Measurements from ENCODE around the gene ANP32E. TPM values are rescaled to one million over a fixed set of nuclear protein-coding genes. Genes with fewer than 3 reads are reported as not detected.

The ANP32E gene
- total and polyA plus RNA-seq, 2 of the 13 experiments (the other 11 are each of a cell fraction or from before 2014, with no cell fraction given) = 10.3 to 53.0 TPM

GRCh38 chr1:150256554-150257341 lies 20.8 kb upstream of the ANP32E start (continued):
- no peak for TF ChIP-seq ZSCAN29 (CRISPR knock-in tag; conservative IDR thresholded peaks at IDR 0.05)
- no peak for TF ChIP-seq ZFP36L2 (CRISPR knock-in tag; IDR thresholded peaks at IDR 0.05)
- TF ChIP-seq, protein P1, sequence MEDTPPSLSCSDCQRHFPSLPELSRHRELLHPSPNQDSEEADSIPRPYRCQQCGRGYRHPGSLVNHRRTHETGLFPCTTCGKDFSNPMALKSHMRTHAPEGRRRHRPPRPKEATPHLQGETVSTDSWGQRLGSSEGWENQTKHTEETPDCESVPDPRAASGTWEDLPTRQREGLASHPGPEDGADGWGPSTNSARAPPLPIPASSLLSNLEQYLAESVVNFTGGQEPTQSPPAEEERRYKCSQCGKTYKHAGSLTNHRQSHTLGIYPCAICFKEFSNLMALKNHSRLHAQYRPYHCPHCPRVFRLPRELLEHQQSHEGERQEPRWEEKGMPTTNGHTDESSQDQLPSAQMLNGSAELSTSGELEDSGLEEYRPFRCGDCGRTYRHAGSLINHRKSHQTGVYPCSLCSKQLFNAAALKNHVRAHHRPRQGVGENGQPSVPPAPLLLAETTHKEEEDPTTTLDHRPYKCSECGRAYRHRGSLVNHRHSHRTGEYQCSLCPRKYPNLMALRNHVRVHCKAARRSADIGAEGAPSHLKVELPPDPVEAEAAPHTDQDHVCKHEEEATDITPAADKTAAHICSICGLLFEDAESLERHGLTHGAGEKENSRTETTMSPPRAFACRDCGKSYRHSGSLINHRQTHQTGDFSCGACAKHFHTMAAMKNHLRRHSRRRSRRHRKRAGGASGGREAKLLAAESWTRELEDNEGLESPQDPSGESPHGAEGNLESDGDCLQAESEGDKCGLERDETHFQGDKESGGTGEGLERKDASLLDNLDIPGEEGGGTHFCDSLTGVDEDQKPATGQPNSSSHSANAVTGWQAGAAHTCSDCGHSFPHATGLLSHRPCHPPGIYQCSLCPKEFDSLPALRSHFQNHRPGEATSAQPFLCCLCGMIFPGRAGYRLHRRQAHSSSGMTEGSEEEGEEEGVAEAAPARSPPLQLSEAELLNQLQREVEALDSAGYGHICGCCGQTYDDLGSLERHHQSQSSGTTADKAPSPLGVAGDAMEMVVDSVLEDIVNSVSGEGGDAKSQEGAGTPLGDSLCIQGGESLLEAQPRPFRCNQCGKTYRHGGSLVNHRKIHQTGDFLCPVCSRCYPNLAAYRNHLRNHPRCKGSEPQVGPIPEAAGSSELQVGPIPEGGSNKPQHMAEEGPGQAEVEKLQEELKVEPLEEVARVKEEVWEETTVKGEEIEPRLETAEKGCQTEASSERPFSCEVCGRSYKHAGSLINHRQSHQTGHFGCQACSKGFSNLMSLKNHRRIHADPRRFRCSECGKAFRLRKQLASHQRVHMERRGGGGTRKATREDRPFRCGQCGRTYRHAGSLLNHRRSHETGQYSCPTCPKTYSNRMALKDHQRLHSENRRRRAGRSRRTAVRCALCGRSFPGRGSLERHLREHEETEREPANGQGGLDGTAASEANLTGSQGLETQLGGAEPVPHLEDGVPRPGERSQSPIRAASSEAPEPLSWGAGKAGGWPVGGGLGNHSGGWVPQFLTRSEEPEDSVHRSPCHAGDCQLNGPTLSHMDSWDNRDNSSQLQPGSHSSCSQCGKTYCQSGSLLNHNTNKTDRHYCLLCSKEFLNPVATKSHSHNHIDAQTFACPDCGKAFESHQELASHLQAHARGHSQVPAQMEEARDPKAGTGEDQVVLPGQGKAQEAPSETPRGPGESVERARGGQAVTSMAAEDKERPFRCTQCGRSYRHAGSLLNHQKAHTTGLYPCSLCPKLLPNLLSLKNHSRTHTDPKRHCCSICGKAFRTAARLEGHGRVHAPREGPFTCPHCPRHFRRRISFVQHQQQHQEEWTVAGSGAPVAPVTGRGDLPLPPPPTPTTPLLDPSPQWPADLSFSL (CRISPR knock-in tag; IDR thresholded peaks at IDR 0.05) = no peak
- TF ChIP-seq, protein P2, sequence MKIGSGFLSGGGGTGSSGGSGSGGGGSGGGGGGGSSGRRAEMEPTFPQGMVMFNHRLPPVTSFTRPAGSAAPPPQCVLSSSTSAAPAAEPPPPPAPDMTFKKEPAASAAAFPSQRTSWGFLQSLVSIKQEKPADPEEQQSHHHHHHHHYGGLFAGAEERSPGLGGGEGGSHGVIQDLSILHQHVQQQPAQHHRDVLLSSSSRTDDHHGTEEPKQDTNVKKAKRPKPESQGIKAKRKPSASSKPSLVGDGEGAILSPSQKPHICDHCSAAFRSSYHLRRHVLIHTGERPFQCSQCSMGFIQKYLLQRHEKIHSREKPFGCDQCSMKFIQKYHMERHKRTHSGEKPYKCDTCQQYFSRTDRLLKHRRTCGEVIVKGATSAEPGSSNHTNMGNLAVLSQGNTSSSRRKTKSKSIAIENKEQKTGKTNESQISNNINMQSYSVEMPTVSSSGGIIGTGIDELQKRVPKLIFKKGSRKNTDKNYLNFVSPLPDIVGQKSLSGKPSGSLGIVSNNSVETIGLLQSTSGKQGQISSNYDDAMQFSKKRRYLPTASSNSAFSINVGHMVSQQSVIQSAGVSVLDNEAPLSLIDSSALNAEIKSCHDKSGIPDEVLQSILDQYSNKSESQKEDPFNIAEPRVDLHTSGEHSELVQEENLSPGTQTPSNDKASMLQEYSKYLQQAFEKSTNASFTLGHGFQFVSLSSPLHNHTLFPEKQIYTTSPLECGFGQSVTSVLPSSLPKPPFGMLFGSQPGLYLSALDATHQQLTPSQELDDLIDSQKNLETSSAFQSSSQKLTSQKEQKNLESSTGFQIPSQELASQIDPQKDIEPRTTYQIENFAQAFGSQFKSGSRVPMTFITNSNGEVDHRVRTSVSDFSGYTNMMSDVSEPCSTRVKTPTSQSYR (CRISPR knock-in tag; IDR thresholded peaks at IDR 0.05; ENCODE audit: borderline replicate concordance) = peak; percentile 93
- TF ChIP-seq MED1 (CRISPR knock-in tag; IDR thresholded peaks at IDR 0.05) = no peak
- TF ChIP-seq, protein P3, sequence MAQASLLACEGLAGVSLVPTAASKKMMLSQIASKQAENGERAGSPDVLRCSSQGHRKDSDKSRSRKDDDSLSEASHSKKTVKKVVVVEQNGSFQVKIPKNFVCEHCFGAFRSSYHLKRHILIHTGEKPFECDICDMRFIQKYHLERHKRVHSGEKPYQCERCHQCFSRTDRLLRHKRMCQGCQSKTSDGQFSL (CRISPR knock-in tag; IDR thresholded peaks at IDR 0.05) = peak; percentile 48; the same call in 1 of the 2 replicates
- TF ChIP-seq ZFX (CRISPR knock-in tag; IDR thresholded peaks at IDR 0.05; ENCODE audit: low read depth) = 0 out of 2 replicates have a peak, but pooled peaks have one; percentile 40
- TF ChIP-seq BRCA1 (CRISPR knock-in tag; IDR thresholded peaks at IDR 0.05) = no peak
- TF ChIP-seq HIVEP1 (CRISPR knock-in tag; IDR thresholded peaks at IDR 0.05) = no peak
- TF ChIP-seq HINFP (CRISPR knock-in tag; IDR thresholded peaks at IDR 0.05; ENCODE audit: low read depth) = no peak
- TF ChIP-seq, protein P4, sequence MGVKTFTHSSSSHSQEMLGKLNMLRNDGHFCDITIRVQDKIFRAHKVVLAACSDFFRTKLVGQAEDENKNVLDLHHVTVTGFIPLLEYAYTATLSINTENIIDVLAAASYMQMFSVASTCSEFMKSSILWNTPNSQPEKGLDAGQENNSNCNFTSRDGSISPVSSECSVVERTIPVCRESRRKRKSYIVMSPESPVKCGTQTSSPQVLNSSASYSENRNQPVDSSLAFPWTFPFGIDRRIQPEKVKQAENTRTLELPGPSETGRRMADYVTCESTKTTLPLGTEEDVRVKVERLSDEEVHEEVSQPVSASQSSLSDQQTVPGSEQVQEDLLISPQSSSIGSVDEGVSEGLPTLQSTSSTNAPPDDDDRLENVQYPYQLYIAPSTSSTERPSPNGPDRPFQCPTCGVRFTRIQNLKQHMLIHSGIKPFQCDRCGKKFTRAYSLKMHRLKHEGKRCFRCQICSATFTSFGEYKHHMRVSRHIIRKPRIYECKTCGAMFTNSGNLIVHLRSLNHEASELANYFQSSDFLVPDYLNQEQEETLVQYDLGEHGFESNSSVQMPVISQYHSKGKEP (CRISPR knock-in tag; IDR thresholded peaks at IDR 0.05) = no peak
- TF ChIP-seq HOXA3 (CRISPR knock-in tag; IDR thresholded peaks at IDR 0.05) = 0 out of 2 replicates have a peak, but pooled peaks have one; percentile 32
- no peak for TF ChIP-seq ATF6 (CRISPR knock-in tag; conservative IDR thresholded peaks at IDR 0.05)
